Measurements from ENCODE around the gene TRAM2. TPM values are rescaled to one million over a fixed set of nuclear protein-coding genes. Genes with fewer than 3 reads are reported as not detected.

Gene TRAM2
- total and polyA plus RNA-seq, 2 of the 8 experiments (the other 6 are each of a cell fraction or from before 2014, with no cell fraction given), result 9.0 to 21.4 TPM

DNA sequence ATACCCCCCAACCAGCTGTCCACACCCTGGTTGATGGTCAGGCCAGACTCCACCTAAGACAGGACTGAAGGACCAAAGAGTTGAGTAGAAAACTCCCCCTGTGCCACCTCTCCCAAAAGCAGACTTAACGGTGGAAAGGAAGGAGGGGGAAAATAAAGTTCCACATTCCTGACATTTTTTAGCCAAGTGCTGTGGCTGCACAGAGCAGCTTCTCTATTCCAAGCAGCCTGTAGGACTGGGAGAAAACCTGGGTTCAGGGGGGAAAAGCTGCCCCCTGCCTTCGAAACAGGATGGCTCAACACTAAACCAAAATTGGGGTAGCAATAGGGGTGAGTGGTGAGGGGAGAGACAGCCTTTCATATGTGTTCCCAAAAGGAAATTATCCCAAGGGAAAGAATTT lies 3.6 kb downstream of the TRAM2 start (continued):
- TF ChIP-seq, protein P1, sequence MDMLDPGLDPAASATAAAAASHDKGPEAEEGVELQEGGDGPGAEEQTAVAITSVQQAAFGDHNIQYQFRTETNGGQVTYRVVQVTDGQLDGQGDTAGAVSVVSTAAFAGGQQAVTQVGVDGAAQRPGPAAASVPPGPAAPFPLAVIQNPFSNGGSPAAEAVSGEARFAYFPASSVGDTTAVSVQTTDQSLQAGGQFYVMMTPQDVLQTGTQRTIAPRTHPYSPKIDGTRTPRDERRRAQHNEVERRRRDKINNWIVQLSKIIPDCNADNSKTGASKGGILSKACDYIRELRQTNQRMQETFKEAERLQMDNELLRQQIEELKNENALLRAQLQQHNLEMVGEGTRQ (IDR thresholded peaks at IDR 0.05; ENCODE audit: low read length), result no peak
